Astrocyte (in vitro differentiated cells and primary cell): ENCODE results near the gene CD247.

Source experiments
- CTCF ChIP-seq: IDR thresholded peaks from 2 replicates; pipeline ENCODE4 v1.5.1; 2011; ENCODE audit warnings: low read depth, mild to moderate bottlenecking, inconsistent platforms, low read length, moderate library complexity; ENCODE audit not compliant: insufficient read depth
- EZH2 ChIP-seq: IDR thresholded peaks from 2 replicates; pipeline ENCODE4 v1.6.1; 2012; ENCODE audit warnings: mild to moderate bottlenecking, low read length, inconsistent platforms; ENCODE audit not compliant: insufficient read depth

GRCh38 chr1:167515461-167515860 is 2.9 kb downstream of the CD247 start:
- TF ChIP-seq CTCF (no peak), EZH2 (no peak)
